ENCODE results near the gene CFAP157. TPM values are rescaled to one million over a fixed set of nuclear protein-coding genes. Genes with fewer than 3 reads are reported as not detected.

Gene CFAP157
- total RNA-seq, 1 experiment from 2014 or later = 0.68 TPM

GRCh38 chr9:127722055-127722745 is 15.4 kb downstream of the CFAP157 start:
- H3K27me3 ChIP-seq (ENCODE audit: insufficient read depth, low read depth) = no peaks in the 10 kb centered on the region
- no peaks in the 10 kb centered on the region for H4K20me1 ChIP-seq (ENCODE audit: insufficient read depth)
- H3K4me2 ChIP-seq = peak overlapping the region; percentile 34
- TF ChIP-seq EZH2 (IDR thresholded peaks at IDR 0.05; ENCODE audit: low read depth) (no peak), CTCF (conservative IDR thresholded peaks at IDR 0.05) (no peak)
- ChIA-PET CTCF (interaction anchor here (0.5 kb wide), 1 partner anchor 201 kb away, joined by 4 read pairs; no protein-coding TSS in a partner anchor), POLR2A (ENCODE audit: unreplicated experiment) (interaction anchor here (0.6 to 0.7 kb wide), 2 partner anchors 336 to 517 kb away, joined by 3 to 5 read pairs; no protein-coding TSS in a partner anchor)
- H3K9me2 ChIP-seq (ENCODE audit: insufficient read depth) = no peaks in the 10 kb centered on the region
- no peaks in the 10 kb centered on the region for H3K36me3 ChIP-seq (ENCODE audit: low read depth)
- intact Hi-C loops (cut with micrococcal nuclease; ENCODE audit: unreplicated experiment) = loop anchor here (5.0 to 10.0 kb wide), 2 partner anchors 110 to 497 kb away; partner anchors contain the start of gene STXBP1
- peak overlapping the region; percentile 61 for H3K27ac ChIP-seq
- no TSS peak for BruUV-seq (replicated peaks)
- peaks cover 16% of the 10 kb centered on the region for H3K4me1 ChIP-seq (replicated peaks; ENCODE audit: insufficient read depth)
- no peak overlapping the region for H2AFZ ChIP-seq
- H3F3A ChIP-seq (ENCODE audit: insufficient read depth, low read depth) = peaks cover 27% of the 10 kb centered on the region
- H3K79me2 ChIP-seq (ENCODE audit: low read depth) = no peaks in the 10 kb centered on the region
- no peak overlapping the region for H3K4me3 ChIP-seq
- no peaks in the 10 kb centered on the region for H3K9me3 ChIP-seq (ENCODE audit: insufficient read depth, low read depth)
- no peak for DNase-seq

- no peak overlapping the region for H2AFZ ChIP-seq
- no peaks in the 10 kb centered on the region for H3K9me3 ChIP-seq (ENCODE audit: insufficient read depth, low read depth)
- no peaks in the 10 kb centered on the region for H3K36me3 ChIP-seq (ENCODE audit: low read depth)
- intact Hi-C loops (cut with micrococcal nuclease; ENCODE audit: unreplicated experiment) = loop anchor here (5.0 to 10.0 kb wide), 2 partner anchors 111 to 498 kb away; partner anchors contain the start of gene STXBP1
- POLR2A ChIA-PET (ENCODE audit: unreplicated experiment) = interaction anchor here (0.7 kb wide), 1 partner anchor 128 kb away, joined by 4 read pairs; no protein-coding TSS in a partner anchor
- no peak for DNase-seq
- peaks cover 16% of the 10 kb centered on the region for H3K4me1 ChIP-seq (replicated peaks; ENCODE audit: insufficient read depth)
- TF ChIP-seq EZH2 (IDR thresholded peaks at IDR 0.05; ENCODE audit: low read depth) = no peak
- TF ChIP-seq CTCF (conservative IDR thresholded peaks at IDR 0.05) = no peak
- no peaks in the 10 kb centered on the region for H3K79me2 ChIP-seq (ENCODE audit: low read depth)
- no peaks in the 10 kb centered on the region for H4K20me1 ChIP-seq (ENCODE audit: insufficient read depth)
- BruUV-seq (replicated peaks) = no TSS peak
- H3K27me3 ChIP-seq (ENCODE audit: insufficient read depth, low read depth) = no peaks in the 10 kb centered on the region
- CTCF ChIA-PET = no interaction called here
- H3F3A ChIP-seq (ENCODE audit: insufficient read depth, low read depth) = peaks cover 27% of the 10 kb centered on the region
- no peak overlapping the region for H3K4me3 ChIP-seq
- H3K27ac ChIP-seq = no peak overlapping the region
- H3K4me2 ChIP-seq = no peak overlapping the region
- no peaks in the 10 kb centered on the region for H3K9me2 ChIP-seq (ENCODE audit: insufficient read depth)
Observed at GRCh38 chr9:127723013-127723412, 16.2 kb downstream of the CFAP157 start.

- Histone ChIP-seq H3K79me2 (ENCODE audit: low read depth) (no peaks in the 10 kb centered on the region), H3K9me3 (ENCODE audit: insufficient read depth, low read depth) (no peaks in the 10 kb centered on the region), H3K4me3 (no peak overlapping the region), H3K36me3 (ENCODE audit: low read depth) (no peaks in the 10 kb centered on the region), H4K20me1 (ENCODE audit: insufficient read depth) (no peaks in the 10 kb centered on the region), H3K4me1 (replicated peaks; ENCODE audit: insufficient read depth) (peaks cover 16% of the 10 kb centered on the region), H3K4me2 (no peak overlapping the region), H3K27me3 (ENCODE audit: insufficient read depth, low read depth) (no peaks in the 10 kb centered on the region), H3K9me2 (ENCODE audit: insufficient read depth) (no peaks in the 10 kb centered on the region), H3F3A (ENCODE audit: insufficient read depth, low read depth) (peaks cover 27% of the 10 kb centered on the region), H3K27ac (no peak overlapping the region), H2AFZ (no peak overlapping the region)
- POLR2A ChIA-PET (ENCODE audit: unreplicated experiment) = interaction anchor here (0.7 kb wide), 1 partner anchor 128 kb away, joined by 4 read pairs; no protein-coding TSS in a partner anchor
- CTCF ChIA-PET = interaction anchor here (0.6 kb wide), 1 partner anchor 199 kb away, joined by 3 read pairs; no protein-coding TSS in a partner anchor
- peak in 1 of 2 experiments; percentile 28 for DNase-seq
- intact Hi-C loops (cut with micrococcal nuclease; ENCODE audit: unreplicated experiment) = loop anchor here (5.0 to 10.0 kb wide), 2 partner anchors 111 to 499 kb away; partner anchors contain the start of gene STXBP1
- TF ChIP-seq EZH2 (IDR thresholded peaks at IDR 0.05; ENCODE audit: low read depth) (no peak), CTCF (conservative IDR thresholded peaks at IDR 0.05) (no peak)
- no TSS peak for BruUV-seq (replicated peaks)
Observed at GRCh38 chr9:127723444-127723843, 16.7 kb downstream of the CFAP157 start.
